Mesothelial cell of epicardium (in vitro differentiated cells): ENCODE results near the gene ZNF667. TPM values are rescaled to one million over a fixed set of nuclear protein-coding genes. Genes with fewer than 3 reads are reported as not detected.

Experiments
- DNase-seq, 2 experiments: peaks; one replicate each; pipeline ENCODE4 v3.0.0; 2021; ENCODE audit warnings: low spot score in 2 of 2; ENCODE audit not compliant: unreplicated experiment in 2 of 2
- H3K27ac Mint-ChIP-seq: 2 replicates; pipeline ENCODE4 v1.8.0; 2021; ENCODE audit warnings: mixed read lengths
- H3K27me3 Mint-ChIP-seq: 2 replicates; pipeline ENCODE4 v1.8.0; 2021; ENCODE audit warnings: low read depth, mixed read lengths
- H3K36me3 Mint-ChIP-seq: 2 replicates; pipeline ENCODE4 v1.8.0; 2021; ENCODE audit warnings: mixed read lengths
- H3K4me1 Mint-ChIP-seq: 2 replicates; pipeline ENCODE4 v1.8.0; 2021; ENCODE audit warnings: mixed read lengths
- H3K4me3 Mint-ChIP-seq: 2 replicates; pipeline ENCODE4 v1.8.0; 2021; ENCODE audit warnings: mild to moderate bottlenecking, moderate library complexity, mixed read lengths
- H3K9me3 Mint-ChIP-seq: 2 replicates; pipeline ENCODE4 v1.8.0; 2021; ENCODE audit warnings: mixed read lengths
- total RNA-seq: library from RNA; stranded (reverse); gene quantifications from 3 replicates; pipeline ENCODE4 v1.2.1, GENCODE V29; 2021
- TF ChIP-seq, protein P1 (sequence below): fragments of 200-600 bp; sonication (generic); IDR thresholded peaks from one replicate; pipeline ENCODE4 v1.5.0; 2021; ENCODE audit warnings: antibody characterized with exemption; ENCODE audit not compliant: unreplicated experiment

Gene ZNF667
- not detected in 3 replicates for total RNA-seq

DNA sequence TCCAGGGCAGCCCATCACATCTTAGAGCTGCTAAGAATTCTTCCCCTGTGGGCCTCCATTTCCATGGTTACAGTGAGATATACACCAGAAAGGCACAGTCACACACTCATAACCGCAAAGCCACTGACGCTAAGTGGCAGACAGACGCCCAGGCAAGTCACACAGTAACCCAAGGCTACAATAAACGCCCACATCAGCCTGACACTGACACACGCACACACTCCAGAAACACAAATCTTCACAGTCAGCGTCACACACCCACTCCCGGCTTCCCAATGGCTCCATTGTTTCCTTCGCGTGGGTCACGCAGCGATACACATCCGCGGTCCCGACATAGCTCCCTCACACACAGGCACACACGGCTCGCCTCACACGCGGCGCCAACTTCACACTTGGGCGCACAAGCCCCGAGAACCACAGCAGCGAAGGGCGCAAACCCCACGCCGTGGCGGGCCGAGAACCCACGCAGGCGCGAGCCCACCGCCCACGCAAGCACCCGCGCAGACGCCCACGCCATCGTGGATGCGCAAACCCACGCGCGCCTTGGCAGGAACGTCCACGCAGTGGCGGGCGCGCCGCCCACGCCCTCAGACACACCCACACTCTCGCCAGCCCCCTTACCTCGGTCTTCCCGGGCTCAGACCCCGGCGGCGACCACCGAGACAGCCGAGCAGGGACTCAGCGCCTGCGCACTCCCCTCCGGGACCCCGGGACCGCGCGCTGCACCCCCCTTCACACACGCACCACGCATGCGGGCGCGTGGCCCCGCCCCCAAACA is at the start of gene ZNF667:
ZNF667 (minus strand) TSS at position 695 of the 778 bp plus-strand sequence. CDS start 14,975 bp downstream, outside the sequence.
- no peak within 1 kb of the TSS for H3K27ac Mint-ChIP-seq
- H3K4me1 Mint-ChIP-seq = no peaks in the 10 kb centered on the region
- no peak for DNase-seq
- H3K4me3 Mint-ChIP-seq = no peak within 1 kb of the TSS
- TF ChIP-seq, protein P1, sequence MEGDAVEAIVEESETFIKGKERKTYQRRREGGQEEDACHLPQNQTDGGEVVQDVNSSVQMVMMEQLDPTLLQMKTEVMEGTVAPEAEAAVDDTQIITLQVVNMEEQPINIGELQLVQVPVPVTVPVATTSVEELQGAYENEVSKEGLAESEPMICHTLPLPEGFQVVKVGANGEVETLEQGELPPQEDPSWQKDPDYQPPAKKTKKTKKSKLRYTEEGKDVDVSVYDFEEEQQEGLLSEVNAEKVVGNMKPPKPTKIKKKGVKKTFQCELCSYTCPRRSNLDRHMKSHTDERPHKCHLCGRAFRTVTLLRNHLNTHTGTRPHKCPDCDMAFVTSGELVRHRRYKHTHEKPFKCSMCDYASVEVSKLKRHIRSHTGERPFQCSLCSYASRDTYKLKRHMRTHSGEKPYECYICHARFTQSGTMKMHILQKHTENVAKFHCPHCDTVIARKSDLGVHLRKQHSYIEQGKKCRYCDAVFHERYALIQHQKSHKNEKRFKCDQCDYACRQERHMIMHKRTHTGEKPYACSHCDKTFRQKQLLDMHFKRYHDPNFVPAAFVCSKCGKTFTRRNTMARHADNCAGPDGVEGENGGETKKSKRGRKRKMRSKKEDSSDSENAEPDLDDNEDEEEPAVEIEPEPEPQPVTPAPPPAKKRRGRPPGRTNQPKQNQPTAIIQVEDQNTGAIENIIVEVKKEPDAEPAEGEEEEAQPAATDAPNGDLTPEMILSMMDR = no peak
- H3K27me3 Mint-ChIP-seq = no peaks in the 10 kb centered on the region
- H3K36me3 Mint-ChIP-seq = peaks cover 10% of the 10 kb centered on the region
- peaks cover 79% of the 10 kb centered on the region for H3K9me3 Mint-ChIP-seq

DNA sequence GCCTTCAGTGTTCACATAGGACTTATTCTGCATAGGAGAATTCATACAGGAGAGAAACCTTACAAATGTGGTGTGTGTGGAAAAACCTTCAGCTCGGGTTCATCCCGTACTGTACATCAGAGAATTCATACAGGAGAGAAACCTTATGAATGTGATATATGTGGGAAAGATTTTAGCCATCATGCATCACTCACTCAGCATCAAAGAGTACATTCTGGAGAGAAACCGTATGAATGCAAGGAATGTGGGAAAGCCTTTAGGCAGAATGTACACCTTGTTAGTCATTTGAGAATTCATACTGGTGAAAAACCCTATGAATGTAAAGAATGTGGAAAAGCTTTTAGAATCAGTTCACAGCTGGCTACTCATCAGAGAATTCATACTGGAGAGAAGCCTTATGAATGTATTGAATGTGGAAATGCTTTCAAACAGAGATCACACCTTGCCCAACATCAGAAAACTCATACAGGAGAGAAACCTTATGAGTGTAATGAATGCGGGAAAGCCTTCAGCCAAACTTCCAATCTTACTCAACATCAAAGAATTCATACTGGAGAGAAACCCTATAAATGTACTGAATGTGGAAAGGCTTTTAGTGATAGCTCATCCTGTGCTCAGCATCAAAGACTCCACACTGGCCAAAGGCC is 48.2 kb upstream of the ZNF667 start:
- no peak overlapping the region for H3K27ac Mint-ChIP-seq
- no peaks in the 10 kb centered on the region for H3K4me1 Mint-ChIP-seq
- no peaks in the 10 kb centered on the region for H3K27me3 Mint-ChIP-seq
- TF ChIP-seq, protein P1 = no peak
- peaks cover 71% of the 10 kb centered on the region for H3K9me3 Mint-ChIP-seq
- no peak overlapping the region for H3K4me3 Mint-ChIP-seq
- H3K36me3 Mint-ChIP-seq = peaks cover 12% of the 10 kb centered on the region
- no peak for DNase-seq

DNA sequence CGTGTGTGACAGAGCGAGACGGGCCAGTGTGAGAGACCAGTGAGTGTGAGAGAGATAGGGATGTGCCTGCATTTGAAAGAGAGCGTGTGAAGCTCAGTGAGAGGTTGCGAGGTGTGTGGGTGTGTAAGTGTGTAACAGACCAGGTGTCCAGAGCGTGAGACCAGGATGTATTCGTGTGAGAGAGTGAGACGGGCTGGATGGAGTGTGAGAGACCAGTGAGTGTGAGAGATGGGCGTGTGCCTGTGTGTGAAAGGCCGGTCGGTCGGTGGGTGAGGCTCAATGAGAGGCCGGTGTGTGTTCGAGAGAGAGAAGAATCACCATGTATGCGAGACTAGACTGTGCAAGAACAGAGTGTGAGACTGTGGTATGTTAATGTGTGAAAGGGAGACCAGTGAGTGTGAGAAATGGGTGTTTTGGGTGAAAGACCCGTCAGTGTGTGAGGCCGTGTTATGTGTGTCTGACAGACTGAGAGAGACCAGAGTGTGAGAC is 31.2 kb upstream of the ZNF667 start:
- H3K36me3 Mint-ChIP-seq = peaks cover 2% of the 10 kb centered on the region
- DNase-seq = no peak
- TF ChIP-seq, protein P1 = no peak
- no peaks in the 10 kb centered on the region for H3K27me3 Mint-ChIP-seq
- no peak overlapping the region for H3K27ac Mint-ChIP-seq
- H3K4me3 Mint-ChIP-seq = no peak overlapping the region
- peaks cover 39% of the 10 kb centered on the region for H3K9me3 Mint-ChIP-seq
- H3K4me1 Mint-ChIP-seq = no peaks in the 10 kb centered on the region

DNA sequence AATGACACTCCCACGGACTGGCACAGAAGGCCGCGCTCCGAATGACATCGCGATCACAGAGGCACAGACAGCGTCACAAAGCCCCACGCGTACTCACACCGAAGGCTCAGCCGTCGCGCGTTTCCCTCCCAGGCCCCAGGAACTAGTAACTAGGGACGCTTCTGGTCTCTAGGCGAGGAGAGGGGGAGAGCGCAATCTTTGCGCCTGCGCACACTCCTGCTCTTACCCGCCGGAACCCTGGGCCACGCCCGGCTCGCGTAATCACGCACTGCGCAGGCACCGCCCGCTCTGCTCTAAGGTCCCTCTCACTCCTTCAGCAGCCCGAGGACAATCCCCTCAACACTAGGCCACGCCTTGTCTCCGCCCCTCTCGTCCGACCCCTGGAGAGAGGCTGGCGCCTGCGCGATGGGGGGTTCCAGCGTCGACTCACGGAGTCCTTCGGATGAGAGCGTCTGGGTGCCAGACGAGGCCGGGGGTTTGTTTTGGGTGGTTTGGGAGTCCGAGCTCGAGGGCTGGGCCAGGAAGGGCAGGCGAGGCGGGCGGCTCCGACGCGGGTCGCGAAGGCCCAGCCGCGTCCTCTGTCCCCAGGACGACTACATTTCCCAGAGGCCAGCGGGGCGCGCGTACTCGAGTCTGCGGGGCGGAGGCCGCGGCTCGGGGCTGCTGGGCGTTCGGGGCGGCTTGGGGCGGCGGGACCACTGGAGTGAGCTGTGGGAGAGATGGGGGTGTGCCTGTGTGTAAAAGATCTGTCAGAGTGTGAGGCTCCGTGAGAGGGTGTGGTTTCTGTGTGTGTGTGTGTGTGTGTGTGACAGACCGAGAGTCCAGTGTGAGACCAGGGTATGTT is 30.5 kb upstream of the ZNF667 start, which contains the start of gene ZNF471:
ZNF471 (plus strand) TSS at position 410 of the 844 bp plus-strand sequence. CDS start 3,717 bp downstream, outside the sequence.
- Mint-ChIP-seq H3K36me3 (peaks cover 3% of the 10 kb centered on the region), H3K4me3 (no peak within 1 kb of the TSS), H3K9me3 (peaks cover 39% of the 10 kb centered on the region), H3K27me3 (no peaks in the 10 kb centered on the region), H3K27ac (no peak within 1 kb of the TSS), H3K4me1 (no peaks in the 10 kb centered on the region)
- no peak for DNase-seq
- TF ChIP-seq, protein P1 = no peak

DNA sequence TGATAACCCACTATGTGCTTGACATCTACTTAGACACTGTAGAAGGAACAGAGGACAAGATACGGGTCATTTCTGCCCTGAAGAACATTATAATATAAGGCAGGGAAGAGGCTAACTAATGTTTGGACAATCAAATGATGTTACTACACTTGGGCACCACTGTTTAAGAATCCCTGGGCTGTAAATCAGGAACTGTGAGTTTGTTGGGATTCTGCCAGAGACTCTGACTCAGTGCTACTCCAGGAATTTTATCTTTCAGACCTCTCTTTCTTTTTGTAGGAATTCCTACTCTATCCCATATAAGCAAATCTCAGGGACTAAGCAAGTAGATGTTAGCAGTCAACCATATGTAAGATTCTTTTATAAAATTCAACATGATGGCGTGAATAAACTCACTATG is 27.4 kb upstream of the ZNF667 start:
- Mint-ChIP-seq H3K27ac (no peak overlapping the region), H3K4me1 (no peaks in the 10 kb centered on the region), H3K36me3 (peaks cover 3% of the 10 kb centered on the region), H3K9me3 (peaks cover 63% of the 10 kb centered on the region), H3K4me3 (no peak overlapping the region), H3K27me3 (no peaks in the 10 kb centered on the region)
- no peak for DNase-seq
- TF ChIP-seq, protein P1 = no peak
